ENCODE results near the gene SYNCRIP. TPM values are rescaled to one million over a fixed set of nuclear protein-coding genes. Genes with fewer than 3 reads are reported as not detected.

Gene SYNCRIP
- total RNA-seq, 1 experiment from 2014 or later, result 199 TPM

DNA sequence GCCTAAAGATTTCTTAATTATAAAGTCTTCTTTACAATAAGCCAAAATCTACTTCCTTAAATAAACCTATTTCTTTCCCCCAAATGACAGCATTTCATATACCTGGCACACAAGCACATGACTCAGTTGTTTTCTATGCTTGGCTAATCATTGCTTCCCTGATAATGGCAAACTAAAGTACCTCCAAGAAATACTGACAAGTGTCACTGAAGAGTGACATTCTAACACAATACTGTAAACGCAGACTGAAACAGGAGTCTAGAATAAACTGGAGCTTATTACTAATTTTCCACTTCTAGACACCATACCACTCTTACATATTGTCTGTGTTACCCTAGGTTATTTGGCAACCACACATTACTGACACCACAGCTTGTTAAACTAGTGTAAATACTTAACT is 14.3 kb downstream of the SYNCRIP start:
- H3K4me3 Mint-ChIP-seq, result no peak overlapping the region
- H2BK12ac ChIP-seq (ENCODE audit: insufficient read length, low read depth, low read length), result no peak overlapping the region
- no peak overlapping the region for H4K5ac ChIP-seq (ENCODE audit: insufficient read length, low read depth, low read length)
- no peak overlapping the region for H3K23ac ChIP-seq (ENCODE audit: insufficient read length, low read depth, low read length)
- H2AFZ ChIP-seq (ENCODE audit: low read length), result no peak overlapping the region
- no peaks in the 10 kb centered on the region for H3K27me3 Mint-ChIP-seq (ENCODE audit: low read depth)
- TF ChIP-seq, protein P1, sequence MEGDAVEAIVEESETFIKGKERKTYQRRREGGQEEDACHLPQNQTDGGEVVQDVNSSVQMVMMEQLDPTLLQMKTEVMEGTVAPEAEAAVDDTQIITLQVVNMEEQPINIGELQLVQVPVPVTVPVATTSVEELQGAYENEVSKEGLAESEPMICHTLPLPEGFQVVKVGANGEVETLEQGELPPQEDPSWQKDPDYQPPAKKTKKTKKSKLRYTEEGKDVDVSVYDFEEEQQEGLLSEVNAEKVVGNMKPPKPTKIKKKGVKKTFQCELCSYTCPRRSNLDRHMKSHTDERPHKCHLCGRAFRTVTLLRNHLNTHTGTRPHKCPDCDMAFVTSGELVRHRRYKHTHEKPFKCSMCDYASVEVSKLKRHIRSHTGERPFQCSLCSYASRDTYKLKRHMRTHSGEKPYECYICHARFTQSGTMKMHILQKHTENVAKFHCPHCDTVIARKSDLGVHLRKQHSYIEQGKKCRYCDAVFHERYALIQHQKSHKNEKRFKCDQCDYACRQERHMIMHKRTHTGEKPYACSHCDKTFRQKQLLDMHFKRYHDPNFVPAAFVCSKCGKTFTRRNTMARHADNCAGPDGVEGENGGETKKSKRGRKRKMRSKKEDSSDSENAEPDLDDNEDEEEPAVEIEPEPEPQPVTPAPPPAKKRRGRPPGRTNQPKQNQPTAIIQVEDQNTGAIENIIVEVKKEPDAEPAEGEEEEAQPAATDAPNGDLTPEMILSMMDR (conservative IDR thresholded peaks at IDR 0.05), result no peak
- peaks cover 56 to 96% (median 91%) of the 10 kb centered on the region in 3 experiments for H3K36me3 Mint-ChIP-seq (ENCODE audit: insufficient read depth in 1 of 3, low read depth in 3 of 3)
- no peak overlapping the region for H2BK120ac ChIP-seq (ENCODE audit: low read depth, low read length, poor library complexity, severe bottlenecking)
- H4K91ac ChIP-seq (ENCODE audit: insufficient read length, low read depth, low read length), result no peak overlapping the region
- peaks cover 3% of the 10 kb centered on the region for H3K79me1 ChIP-seq (ENCODE audit: insufficient read depth, low read depth, low read length, poor library complexity, severe bottlenecking)
- H3K9me3 ChIP-seq (ENCODE audit: control insufficient read depth, low read depth, low read length), result no peaks in the 10 kb centered on the region
- no peaks in the 10 kb centered on the region for H3K9me3 Mint-ChIP-seq
- peaks cover 16 to 22% of the 10 kb centered on the region in 2 experiments for H3K4me1 Mint-ChIP-seq
- peaks cover 46% of the 10 kb centered on the region; the same call in 1 of the 2 replicates for H3K79me2 ChIP-seq (ENCODE audit: insufficient read depth, low read length)
- no peak overlapping the region for H3K56ac ChIP-seq (ENCODE audit: insufficient read length, low read depth, low read length)
- H2AK5ac ChIP-seq (ENCODE audit: insufficient read length, low read length), result no peak overlapping the region
- no peak overlapping the region for H3K4ac ChIP-seq (ENCODE audit: low read depth, low read length)
- WGBS (ENCODE audit: extremely low coverage, insufficient read length, low lambda C conversion rate), result no CpG with 5 or more reads among the region's 1 CpG
- no peak overlapping the region for H3K14ac ChIP-seq (ENCODE audit: insufficient read depth, low read length)
- no peak overlapping the region for H3K18ac ChIP-seq (ENCODE audit: insufficient read length, low read depth, low read length)
- no peaks in the 10 kb centered on the region for H4K20me1 ChIP-seq (ENCODE audit: control insufficient read depth, insufficient read depth, insufficient read length)
- no peak overlapping the region for H3T11ph ChIP-seq (ENCODE audit: low read length)
- no peak overlapping the region for H3K27ac ChIP-seq (ENCODE audit: insufficient read length, low read depth, low read length)
- no peak overlapping the region for H4K8ac ChIP-seq (replicated peaks; ENCODE audit: insufficient read length, low read depth, low read length)
- H2BK15ac ChIP-seq (ENCODE audit: low read depth, low read length), result no peak overlapping the region
- DNase-seq, result no peak
- H3K4me1 ChIP-seq (ENCODE audit: insufficient read depth, low read length), result no peaks in the 10 kb centered on the region
- H2BK20ac ChIP-seq (ENCODE audit: low read depth, low read length, poor library complexity, severe bottlenecking), result no peak overlapping the region
- no peaks in the 10 kb centered on the region for H3K23me2 ChIP-seq (ENCODE audit: insufficient read length, low read depth, low read length, poor library complexity, severe bottlenecking)
- no peak overlapping the region for H3K4me2 ChIP-seq (ENCODE audit: insufficient read depth, insufficient read length, low read length)
- H3K9ac ChIP-seq (ENCODE audit: extremely low read depth, insufficient read length, low read length), result no peak overlapping the region
- H2BK5ac ChIP-seq (ENCODE audit: insufficient read length, low read length), result no peak overlapping the region
- H3K27me3 ChIP-seq (ENCODE audit: insufficient read depth, low read length), result no peaks in the 10 kb centered on the region
- peak overlapping the region in 1 of 3 experiments; percentile 74; a peak in 2 of 7 replicates for H3K27ac Mint-ChIP-seq

Measured in H9 (cell line).